Upper lobe of left lung (tissue), 4 donors: Measurements from ENCODE around the gene USF2.

Experiments used
- EP300 ChIP-seq, 4 donors: sonication (generic); formaldehyde crosslinking; IDR thresholded peaks; one replicate each; pipeline ENCODE4 v1.5.1; 2017; ENCODE audit warnings: antibody characterized with exemption in 4 of 4, control low read depth in 2 of 4
- POLR2A ChIP-seq, 4 donors: fragments of 450-650 bp; IDR thresholded peaks; one replicate each; pipeline ENCODE4 v1.5.1; 2016 to 2017; ENCODE audit warnings: antibody characterized with exemption in 4 of 4, mild to moderate bottlenecking in 2 of 4
- TF ChIP-seq, protein P1 (sequence below), 6 experiments: fragments of 450-650 bp in 4 of 6; fragments of 200-600 bp in 2 of 6; sonication (generic) in 2 of 6; IDR thresholded peaks; one replicate each; pipeline ENCODE4 v1.5.1; 2016 to 2019; ENCODE audit warnings: antibody characterized with exemption in 6 of 6

DNA sequence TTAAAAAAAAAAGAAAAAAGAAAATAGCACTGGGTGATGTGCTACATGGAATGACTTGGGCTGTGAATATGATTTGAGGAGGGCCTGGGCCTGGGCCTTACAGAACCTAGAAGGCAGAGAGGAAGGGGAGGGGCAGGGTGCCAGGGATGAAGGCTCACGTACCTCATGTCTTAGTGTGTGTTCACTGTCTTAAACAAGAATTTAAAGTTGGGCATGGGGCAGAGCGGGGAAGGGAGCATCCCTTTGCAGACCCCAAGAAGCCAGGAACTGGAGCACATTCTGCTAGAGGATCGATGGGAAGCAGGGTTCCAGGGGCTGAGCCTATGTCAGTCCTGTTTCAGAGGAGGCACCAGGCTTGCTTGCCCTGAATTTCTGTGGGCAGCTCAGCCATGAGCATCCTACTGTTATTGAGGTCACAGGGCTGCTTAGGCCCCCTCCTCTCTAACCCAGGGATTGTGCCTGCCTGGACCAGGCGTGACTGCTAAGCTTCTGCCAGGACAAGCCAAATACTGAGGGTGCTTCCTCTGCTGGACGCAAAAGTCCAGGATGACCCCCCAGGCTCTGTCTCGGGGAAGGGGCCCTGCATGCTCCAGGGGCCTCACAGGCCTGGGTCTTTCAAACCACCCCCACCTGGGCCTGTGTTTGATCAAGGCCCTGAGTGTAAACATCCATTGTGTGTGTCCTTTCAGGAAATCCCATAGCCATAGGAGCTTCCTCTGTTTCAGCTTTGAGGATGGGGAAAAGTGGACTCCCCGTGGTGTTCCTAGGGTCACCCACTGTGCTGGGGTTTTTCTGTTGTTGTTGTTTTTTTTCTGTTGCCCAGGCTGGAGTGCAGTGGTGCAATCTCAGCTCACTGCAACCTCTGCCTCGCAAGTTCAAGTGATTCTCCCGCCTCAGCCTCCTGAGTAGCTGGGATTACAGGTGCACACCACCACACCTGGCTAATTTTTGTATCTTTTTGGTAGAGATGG lies 15.2 kb upstream of the USF2 start:
- TF ChIP-seq POLR2A (IDR thresholded peaks at IDR 0.05) = no peak
- TF ChIP-seq, protein P1, sequence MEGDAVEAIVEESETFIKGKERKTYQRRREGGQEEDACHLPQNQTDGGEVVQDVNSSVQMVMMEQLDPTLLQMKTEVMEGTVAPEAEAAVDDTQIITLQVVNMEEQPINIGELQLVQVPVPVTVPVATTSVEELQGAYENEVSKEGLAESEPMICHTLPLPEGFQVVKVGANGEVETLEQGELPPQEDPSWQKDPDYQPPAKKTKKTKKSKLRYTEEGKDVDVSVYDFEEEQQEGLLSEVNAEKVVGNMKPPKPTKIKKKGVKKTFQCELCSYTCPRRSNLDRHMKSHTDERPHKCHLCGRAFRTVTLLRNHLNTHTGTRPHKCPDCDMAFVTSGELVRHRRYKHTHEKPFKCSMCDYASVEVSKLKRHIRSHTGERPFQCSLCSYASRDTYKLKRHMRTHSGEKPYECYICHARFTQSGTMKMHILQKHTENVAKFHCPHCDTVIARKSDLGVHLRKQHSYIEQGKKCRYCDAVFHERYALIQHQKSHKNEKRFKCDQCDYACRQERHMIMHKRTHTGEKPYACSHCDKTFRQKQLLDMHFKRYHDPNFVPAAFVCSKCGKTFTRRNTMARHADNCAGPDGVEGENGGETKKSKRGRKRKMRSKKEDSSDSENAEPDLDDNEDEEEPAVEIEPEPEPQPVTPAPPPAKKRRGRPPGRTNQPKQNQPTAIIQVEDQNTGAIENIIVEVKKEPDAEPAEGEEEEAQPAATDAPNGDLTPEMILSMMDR (IDR thresholded peaks at IDR 0.05) = no peak
- no peak for TF ChIP-seq EP300 (IDR thresholded peaks at IDR 0.05)
